Esophagus squamous epithelium (tissue), 5 donors: Measurements from ENCODE around the gene GPHA2. TPM values are rescaled to one million over a fixed set of nuclear protein-coding genes. Genes with fewer than 3 reads are reported as not detected.

Experiments
- DNase-seq: peaks from one replicate; lab custom pipeline; 2025; lab: John Stamatoyannopoulos, UW
- H3K27ac ChIP-seq, 4 donors: fragments of 200-600 bp; sonication (generic); one replicate each; pipeline ENCODE4 v1.5.1; 2016 to 2019; ENCODE audit warnings: mild to moderate bottlenecking in 1 of 4
- H3K27me3 ChIP-seq, 4 donors: fragments of 200-600 bp; sonication (generic); 1 replicate in 3 of 4; 2 replicates in 1 of 4; pipeline versions ENCODE4 v1.5.1 to v1.6.0; 2017 to 2021; ENCODE audit warnings: antibody characterized with exemption in 1 of 4
- H3K36me3 ChIP-seq, 3 donors: fragments of 200-600 bp; sonication (generic); one replicate each; pipeline ENCODE4 v1.5.1; 2016 to 2019
- H3K4me1 ChIP-seq, 3 donors: fragments of 200-600 bp; sonication (generic); one replicate each; pipeline ENCODE4 v1.5.1; 2017 to 2019
- H3K4me3 ChIP-seq, 4 donors: fragments of 200-600 bp; sonication (generic); 1 replicate in 3 of 4; 2 replicates in 1 of 4; pipeline ENCODE4 v1.5.1; 2016 to 2019; ENCODE audit warnings: mild to moderate bottlenecking in 2 of 4, moderate library complexity in 1 of 4
- H3K9me3 ChIP-seq, 3 donors: fragments of 200-600 bp; sonication (generic); one replicate each; pipeline ENCODE4 v1.5.1; 2016 to 2019
- CTCF ChIP-seq, 6 experiments: fragments of 450-650 bp in 4 of 6; fragments of 200-600 bp in 2 of 6; sonication (generic) in 2 of 6; IDR thresholded peaks; one replicate each; pipeline ENCODE4 v1.5.1; 2016 to 2019; ENCODE audit warnings: antibody characterized with exemption in 6 of 6, mild to moderate bottlenecking in 4 of 6, moderate library complexity in 4 of 6
- POLR2A ChIP-seq, 4 donors: fragments of 450-650 bp; IDR thresholded peaks; one replicate each; pipeline ENCODE4 v1.6.1; 2017; ENCODE audit warnings: antibody characterized with exemption in 4 of 4, mild to moderate bottlenecking in 4 of 4, moderate library complexity in 3 of 4
- WGBS, 2 donors: methylation state at CpG; one replicate each; pipeline ENCODE4 v1.1.5; 2018; 5-methylcytosine and 5-hydroxymethylcytosine counted together
- intact Hi-C: fragments of 100-400 bp; cut with DNase I; formaldehyde crosslinking; loops from one replicate; pipeline ENCODE4 v1.15.0; 2022
- total RNA-seq, 4 donors: library from RNA; depleted of rRNA; stranded (reverse); fragments of >200 nt; gene quantifications; one replicate each; pipeline ENCODE4 v1.1.0, GENCODE V29; 2016
- donor health status: DM: yes; HTN: yes; CAD: no.

GPHA2 gene
- total RNA-seq, 4 donors from 2014 or later = not detected

- H3K36me3 ChIP-seq = peaks cover 10 to 40% (median 11%) of the 10 kb centered on the region in 3 donors
- no peak for DNase-seq
- no peak overlapping the region for H3K27ac ChIP-seq
- intact Hi-C loops = loop anchor here (5.0 kb wide), 1 partner anchor 46 kb away; no protein-coding TSS in a partner anchor
- TF ChIP-seq POLR2A (IDR thresholded peaks at IDR 0.05) (no peak), CTCF (IDR thresholded peaks at IDR 0.05) (no peak)
- H3K27me3 ChIP-seq = no peaks in the 10 kb centered on the region
- 83 to 95% methylated on average over 2 to 3 of the region's 25 CpGs for whole genome bisulfite sequencing, 2 donors
- H3K4me1 ChIP-seq = peaks cover 0 to 20% (median 0%) of the 10 kb centered on the region in 3 donors
- H3K9me3 ChIP-seq = no peaks in the 10 kb centered on the region
- H3K4me3 ChIP-seq = no peak overlapping the region
Measured at GRCh38 chr11:64893194-64894069, 42.3 kb downstream of the GPHA2 start.

- no peak for DNase-seq
- H3K27me3 ChIP-seq = no peaks in the 10 kb centered on the region
- H3K4me3 ChIP-seq = no peak overlapping the region
- no peak overlapping the region for H3K27ac ChIP-seq
- H3K9me3 ChIP-seq = no peaks in the 10 kb centered on the region
- H3K36me3 ChIP-seq = peaks cover 5 to 34% (median 10%) of the 10 kb centered on the region in 3 donors
- no peak for TF ChIP-seq POLR2A (IDR thresholded peaks at IDR 0.05)
- no peak for TF ChIP-seq CTCF (IDR thresholded peaks at IDR 0.05)
- intact Hi-C loops = loop anchor here (5.0 kb wide), 1 partner anchor 46 kb away; no protein-coding TSS in a partner anchor
- 57 to 100% methylated on average over 1 to 2 of the region's 10 CpGs for WGBS, 2 donors
- H3K4me1 ChIP-seq = peaks cover under 1 to 26% (median 5%) of the 10 kb centered on the region in 3 donors
Measured at GRCh38 chr11:64892838-64893193, 42.9 kb downstream of the GPHA2 start.

GRCh38 chr11:64892411-64892831 is 43.3 kb downstream of the GPHA2 start:
- Histone ChIP-seq H3K27ac (no peak overlapping the region), H3K4me3 (no peak overlapping the region), H3K36me3 (peaks cover under 1 to 30% (median 10%) of the 10 kb centered on the region in 3 donors), H3K9me3 (no peaks in the 10 kb centered on the region), H3K27me3 (no peaks in the 10 kb centered on the region), H3K4me1 (peaks cover 4 to 30% (median 9%) of the 10 kb centered on the region in 3 donors)
- intact Hi-C loops = loop anchor here (5.0 kb wide), 1 partner anchor 45 kb away; no protein-coding TSS in a partner anchor
- TF ChIP-seq CTCF (IDR thresholded peaks at IDR 0.05) (no peak), POLR2A (IDR thresholded peaks at IDR 0.05) (no peak)
- 72 to 79% methylated on average over 6 to 8 of the region's 11 CpGs for WGBS, 2 donors
- DNase-seq = no peak

- Histone ChIP-seq H3K9me3 (no peaks in the 10 kb centered on the region), H3K36me3 (peaks cover 0 to 25% (median 10%) of the 10 kb centered on the region in 3 donors), H3K4me1 (peaks cover 4 to 31% (median 11%) of the 10 kb centered on the region in 3 donors), H3K27ac (no peak overlapping the region), H3K27me3 (no peaks in the 10 kb centered on the region), H3K4me3 (no peak overlapping the region)
- TF ChIP-seq POLR2A (IDR thresholded peaks at IDR 0.05) = no peak
- WGBS, 2 donors = 74 to 85% methylated on average over 4 of the region's 5 CpGs
- no peak for DNase-seq
- intact Hi-C loops = loop anchor here (5.0 kb wide), 1 partner anchor 45 kb away; no protein-coding TSS in a partner anchor
Measured at GRCh38 chr11:64891880-64892279, 43.8 kb downstream of the GPHA2 start.

- peaks cover 0 to 19% (median 9%) of the 10 kb centered on the region in 3 donors for H3K36me3 ChIP-seq
- no peak overlapping the region for H3K4me3 ChIP-seq
- H3K9me3 ChIP-seq = no peaks in the 10 kb centered on the region
- H3K27ac ChIP-seq = no peak overlapping the region
- TF ChIP-seq POLR2A (IDR thresholded peaks at IDR 0.05) = no peak
- no peak for TF ChIP-seq CTCF (IDR thresholded peaks at IDR 0.05)
- H3K4me1 ChIP-seq = peaks cover 4 to 31% (median 11%) of the 10 kb centered on the region in 3 donors
- intact Hi-C loops = loop anchor here (5.0 kb wide), 1 partner anchor 44 kb away; no protein-coding TSS in a partner anchor
- no peaks in the 10 kb centered on the region for H3K27me3 ChIP-seq
- no peak for DNase-seq
- WGBS, 2 donors = 86 to 91% methylated on average over 8 to 15 of the region's 25 CpGs
Measured at GRCh38 chr11:64891215-64891848, 44.4 kb downstream of the GPHA2 start.
